Right lobe of liver (tissue), 6 donors: ENCODE measurements around the gene MCL1. TPM values are rescaled to one million over a fixed set of nuclear protein-coding genes. Genes with fewer than 3 reads are reported as not detected.
"Not testable (repeated sequence)": the region's sequence is repeated elsewhere in the genome, so short reads cannot be mapped to it uniquely, and the experiment has no call there.

Experiments
- ATAC-seq, 4 donors: fragments of 200-7000 bp; cut with Tn5 transposase; one replicate each; pipeline ENCODE4 v1.9.1; 2020; ENCODE audit warnings: mild to moderate bottlenecking in 4 of 4, moderate library complexity in 4 of 4
- DNase-seq, 3 donors: peaks; one replicate each; pipeline ENCODE4 v3.0.0-alpha.2; 2020
- H3K27ac ChIP-seq, 3 donors: fragments of 200-600 bp; one replicate each; pipeline ENCODE4 v1.8.0; 2022
- H3K27me3 ChIP-seq, 2 donors: fragments of 200-600 bp; one replicate each; pipeline ENCODE4 v1.8.0; 2022
- H3K36me3 ChIP-seq, 4 donors: fragments of 200-600 bp; sonication (generic) in 1 of 4; one replicate each; pipeline versions ENCODE4 v1.5.1 to v1.8.0; 2017 to 2022; ENCODE audit warnings: control low read depth in 1 of 4
- H3K4me1 ChIP-seq, 4 donors: fragments of 200-600 bp; sonication (generic) in 1 of 4; one replicate each; pipeline versions ENCODE4 v1.5.1 to v1.8.0; 2017 to 2022; ENCODE audit warnings: control low read depth in 1 of 4
- H3K4me3 ChIP-seq, 3 donors: fragments of 200-600 bp; one replicate each; pipeline ENCODE4 v1.8.0; 2022
- H3K9me3 ChIP-seq, 4 donors: fragments of 200-600 bp; sonication (generic) in 1 of 4; one replicate each; pipeline versions ENCODE4 v1.5.1 to v1.8.0; 2017 to 2022; ENCODE audit warnings: control low read depth in 1 of 4
- POLR2A ChIP-seq: fragments of 450-650 bp; IDR thresholded peaks from one replicate; pipeline ENCODE4 v1.6.1; 2017; ENCODE audit warnings: antibody characterized with exemption, mild to moderate bottlenecking
- WGBS: methylation state at CpG from one replicate; pipeline ENCODE4 v1.1.6; 2018; ENCODE audit warnings: low coverage, low lambda C conversion rate; ENCODE audit not compliant: insufficient coverage; ENCODE audit errors: missing lambda C conversion rate; 5-methylcytosine and 5-hydroxymethylcytosine counted together
- intact Hi-C, 2 donors: fragments of 100-400 bp; cut with DNase I; formaldehyde crosslinking; loops; one replicate each; pipeline versions ENCODE4 v1.11.2 to v1.14.1; 2022
- total RNA-seq, 6 experiments: library from RNA; depleted of rRNA in 2 of 6; stranded (reverse); fragments of >200 nt in 2 of 6; fragmentation: NEBNext Ultra II Directional in 3 of 6; extraction: Animal tissue kit (Norgen Biotek cat#: 25700) in 3 of 6; gene quantifications; one replicate each; pipeline versions ENCODE4 v1.1.0 to v1.2.4, GENCODE V29; 2016 to 2023
- TF ChIP-seq, protein P1 (sequence below), 4 donors: fragments of 200-600 bp in 3 of 4; fragments of 450-650 bp in 1 of 4; IDR thresholded peaks; one replicate each; pipeline versions ENCODE4 v1.5.1 to v1.8.0; 2016 to 2022; ENCODE audit warnings: antibody characterized with exemption in 4 of 4, mild to moderate bottlenecking in 2 of 4
- donor health status: DM: no; HTN: yes; CAD: no.
- donor health status: DM: no; HTN: no; CAD: no.
- donor health status: DM: no; HTN: no; CAD: no.
- donor health status: DM: no; HTN: yes; CAD: no.
- donor health status: DM: no; HTN: yes; CAD: no.

MCL1 gene
- total RNA-seq, 6 experiments from 2014 or later, result 83.6 to 266 (median 158) TPM

DNA sequence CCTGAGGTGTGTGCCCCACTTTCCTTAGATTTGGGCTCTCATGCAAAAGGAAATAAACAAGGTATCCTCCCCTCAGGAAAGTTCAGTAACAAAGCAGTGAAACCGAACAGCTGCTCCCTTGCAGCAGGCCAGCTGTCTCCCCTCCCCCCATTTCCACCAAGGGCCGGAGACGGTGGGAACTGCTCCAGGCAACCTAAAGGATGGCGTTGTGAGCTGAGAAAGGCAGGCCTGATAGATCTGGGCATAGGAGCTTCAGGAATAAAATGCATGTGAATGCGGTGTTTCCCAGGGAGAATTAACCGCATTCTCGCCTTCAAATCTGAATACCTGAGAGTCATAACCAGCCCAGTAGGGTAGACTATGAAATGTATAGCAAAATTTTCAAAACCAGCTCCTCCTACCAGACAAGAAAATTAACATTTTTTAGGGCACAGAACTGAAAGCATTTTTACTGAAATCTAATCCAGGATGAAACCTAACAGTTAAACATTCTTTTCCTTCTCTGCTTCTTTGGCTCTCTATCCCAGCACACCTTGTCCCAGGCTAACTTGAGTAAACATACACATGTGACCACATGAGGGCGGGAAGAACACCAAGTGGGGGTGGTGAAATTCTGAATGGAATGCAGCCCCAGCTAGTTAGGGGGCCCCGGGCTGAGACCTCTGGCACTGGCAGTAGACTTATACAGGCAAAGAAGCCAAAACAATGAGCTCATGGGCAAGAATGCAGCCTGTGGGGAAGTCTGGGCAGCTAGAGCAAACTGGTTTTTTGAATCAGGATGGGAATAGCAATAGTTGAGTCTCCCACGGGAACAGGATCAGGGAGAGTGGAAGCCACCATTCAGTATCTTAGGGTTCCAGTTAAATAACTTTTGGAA is 11.5 kb downstream of the MCL1 start:
- whole genome bisulfite sequencing, result 3% methylated on average over 10 of the region's 10 CpGs
- Histone ChIP-seq H3K4me1 (peaks cover 0 to 88% (median 37%) of the 10 kb centered on the region in 4 donors), H3K27me3 (no peaks in the 10 kb centered on the region), H3K4me3 (peak overlapping the region; percentile 8 to 49 (median 36)), H3K36me3 (peaks cover 2 to 10% (median 5%) of the 10 kb centered on the region in 4 donors), H3K27ac (peak overlapping the region; percentile 87 to 99 (median 94)), H3K9me3 (no peaks in the 10 kb centered on the region)
- TF ChIP-seq, protein P1, sequence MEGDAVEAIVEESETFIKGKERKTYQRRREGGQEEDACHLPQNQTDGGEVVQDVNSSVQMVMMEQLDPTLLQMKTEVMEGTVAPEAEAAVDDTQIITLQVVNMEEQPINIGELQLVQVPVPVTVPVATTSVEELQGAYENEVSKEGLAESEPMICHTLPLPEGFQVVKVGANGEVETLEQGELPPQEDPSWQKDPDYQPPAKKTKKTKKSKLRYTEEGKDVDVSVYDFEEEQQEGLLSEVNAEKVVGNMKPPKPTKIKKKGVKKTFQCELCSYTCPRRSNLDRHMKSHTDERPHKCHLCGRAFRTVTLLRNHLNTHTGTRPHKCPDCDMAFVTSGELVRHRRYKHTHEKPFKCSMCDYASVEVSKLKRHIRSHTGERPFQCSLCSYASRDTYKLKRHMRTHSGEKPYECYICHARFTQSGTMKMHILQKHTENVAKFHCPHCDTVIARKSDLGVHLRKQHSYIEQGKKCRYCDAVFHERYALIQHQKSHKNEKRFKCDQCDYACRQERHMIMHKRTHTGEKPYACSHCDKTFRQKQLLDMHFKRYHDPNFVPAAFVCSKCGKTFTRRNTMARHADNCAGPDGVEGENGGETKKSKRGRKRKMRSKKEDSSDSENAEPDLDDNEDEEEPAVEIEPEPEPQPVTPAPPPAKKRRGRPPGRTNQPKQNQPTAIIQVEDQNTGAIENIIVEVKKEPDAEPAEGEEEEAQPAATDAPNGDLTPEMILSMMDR (IDR thresholded peaks at IDR 0.05), result peak in 1 of 4 donors; percentile 4
- peak; percentile 56 for TF ChIP-seq POLR2A
- peak; percentile 66 to 91 (median 79) for ATAC-seq
- DNase-seq, result peak in 2 of 3 donors; percentile 81 to 89
- intact Hi-C loops, result no loop called here

DNA sequence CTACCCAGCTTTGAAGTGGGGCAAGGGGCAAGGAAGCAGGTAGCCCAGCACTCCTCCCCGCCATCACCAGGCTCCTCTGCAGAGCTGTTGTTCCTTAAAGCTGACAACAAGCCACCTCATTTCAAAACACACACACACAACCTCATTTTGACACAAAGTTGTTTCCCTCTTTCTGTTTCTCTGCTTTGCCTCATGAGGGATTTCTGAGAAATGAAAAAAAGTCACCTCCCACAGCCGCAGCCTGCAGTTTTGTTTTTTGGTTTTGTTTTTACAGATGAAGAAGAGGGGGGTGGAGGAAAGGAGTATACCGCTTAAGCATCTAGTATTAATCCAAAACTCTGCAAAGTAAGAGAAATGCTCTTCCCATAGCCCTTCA is 12.1 kb downstream of the MCL1 start:
- intact Hi-C loops, result no loop called here
- peak overlapping the region; percentile 8 to 49 (median 36) for H3K4me3 ChIP-seq
- no peaks in the 10 kb centered on the region for H3K9me3 ChIP-seq
- ATAC-seq (peak in 3 of 4 donors; percentile 0 to 9 (median 1)), DNase-seq (no peak)
- H3K27me3 ChIP-seq, result no peaks in the 10 kb centered on the region
- peak; percentile 6 for TF ChIP-seq POLR2A
- TF ChIP-seq, protein P1 (IDR thresholded peaks at IDR 0.05), result no peak
- peaks cover 0 to 89% (median 42%) of the 10 kb centered on the region in 4 donors for H3K4me1 ChIP-seq
- WGBS, result 1% methylated on average over 3 of the region's 3 CpGs
- peaks cover 0 to 4% (median 0%) of the 10 kb centered on the region in 4 donors for H3K36me3 ChIP-seq
- peak overlapping the region; percentile 87 to 99 (median 94) for H3K27ac ChIP-seq

DNA sequence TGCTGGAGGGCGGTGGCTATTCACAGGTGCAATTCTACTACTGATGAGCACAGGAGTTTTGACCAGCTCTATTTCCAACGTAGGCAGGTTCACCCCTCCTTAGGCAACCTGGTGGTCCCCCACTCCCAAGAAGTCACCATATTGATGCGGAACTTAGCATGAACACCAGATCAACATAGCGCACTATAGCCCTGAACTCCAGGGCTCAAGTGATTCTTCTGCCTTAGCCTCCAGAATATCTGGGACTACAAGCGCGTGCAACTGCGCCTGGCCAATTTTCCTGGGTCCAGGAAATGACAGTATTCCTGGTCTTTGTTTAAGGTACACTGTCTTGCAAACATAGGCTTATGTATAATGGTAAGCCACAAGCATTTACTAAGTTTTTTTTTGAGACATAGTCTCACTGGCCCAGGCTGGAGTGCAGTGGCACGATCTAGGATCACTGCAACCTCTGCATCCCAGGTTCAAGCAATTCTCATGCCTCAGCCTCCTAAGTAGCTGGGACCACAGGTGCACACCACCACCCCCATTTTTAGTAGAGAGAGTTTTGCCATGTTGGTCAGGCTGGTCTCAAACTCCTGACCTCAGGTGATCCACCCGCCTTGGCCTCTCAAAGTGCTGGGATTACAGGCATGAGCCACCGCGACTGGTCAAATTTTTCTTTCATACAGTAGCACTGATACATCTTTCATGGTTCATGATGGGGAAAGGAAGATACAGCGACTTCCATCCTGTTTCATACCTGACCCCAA is 12.6 kb downstream of the MCL1 start:
- Histone ChIP-seq H3K36me3 (no peaks in the 10 kb centered on the region), H3K27me3 (no peaks in the 10 kb centered on the region), H3K4me3 (peak overlapping the region in 2 of 3 donors; percentile 36 to 49), H3K9me3 (no peaks in the 10 kb centered on the region), H3K27ac (peak overlapping the region; percentile 87 to 99 (median 94)), H3K4me1 (peaks cover 0 to 94% (median 45%) of the 10 kb centered on the region in 4 donors)
- ATAC-seq (no peak), DNase-seq (no peak)
- TF ChIP-seq POLR2A, result no peak
- TF ChIP-seq, protein P1 (IDR thresholded peaks at IDR 0.05), result no peak
- 90% methylated on average over 6 of the region's 12 CpGs for WGBS
- intact Hi-C loops, result no loop called here

DNA sequence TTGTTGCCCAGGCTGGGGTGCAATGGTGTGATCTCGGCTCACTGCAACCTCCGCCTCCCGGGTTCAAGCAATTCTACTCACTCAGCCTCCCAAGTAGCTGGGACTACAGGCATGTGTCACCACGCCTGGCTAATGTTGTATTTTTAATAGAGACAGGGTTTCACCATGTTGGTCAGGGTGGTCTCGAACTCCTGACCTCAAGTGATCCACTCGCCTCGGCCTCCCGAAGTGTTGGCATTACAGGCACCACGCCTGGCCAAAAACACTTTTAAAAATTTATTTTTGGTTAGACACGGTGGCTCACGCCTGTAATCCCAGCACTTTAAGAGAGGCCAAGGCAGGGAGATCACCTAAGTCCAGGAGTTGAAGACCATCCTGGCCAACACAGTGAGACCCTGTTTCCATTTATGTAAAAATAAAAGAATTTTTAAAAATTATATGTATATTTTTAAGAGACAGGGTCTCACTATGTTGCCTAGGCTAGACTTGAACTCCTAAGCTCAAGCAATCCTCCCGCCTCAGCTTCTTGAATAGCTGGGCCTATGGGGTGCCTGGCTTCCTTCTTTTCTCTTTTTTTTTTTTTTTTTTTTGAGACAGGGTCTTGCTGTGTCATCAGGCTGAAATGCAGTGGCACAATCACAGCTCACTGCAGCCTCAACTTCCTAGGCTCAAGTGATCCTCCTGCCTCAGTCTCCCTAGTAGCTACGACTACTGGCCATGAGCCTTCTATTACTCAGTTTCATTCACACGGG is 14.0 kb downstream of the MCL1 start:
- ATAC-seq, H3K9me3 ChIP-seq, intact Hi-C loops, H3K27me3 ChIP-seq, H3K4me3 ChIP-seq, H3K36me3 ChIP-seq, DNase-seq: not testable (repeated sequence)
- WGBS, result 84% methylated on average over 14 of the region's 14 CpGs
- H3K4me1 ChIP-seq, result peaks cover 0 to 88% (median 42%) of the 10 kb centered on the region in 4 donors
- peak overlapping the region; percentile 62 to 99 (median 94) for H3K27ac ChIP-seq
